H9 (cell line): ENCODE measurements around the gene TAPBPL. TPM values are rescaled to one million over a fixed set of nuclear protein-coding genes. Genes with fewer than 3 reads are reported as not detected.

Experiments
- DNase-seq: peaks from one replicate; pipeline ENCODE4 v3.0.0-alpha.2; 2017
- H2AFZ ChIP-seq: one replicate; pipeline ENCODE4 v1.6.1; 2013; ENCODE audit warnings: mild to moderate bottlenecking, low read length, control low read depth, moderate library complexity
- H2AK5ac ChIP-seq: 2 replicates; pipeline ENCODE4 v1.6.1; 2013; ENCODE audit warnings: low read length, control low read depth, mixed read lengths; ENCODE audit not compliant: insufficient read length
- H2BK120ac ChIP-seq: one replicate; pipeline ENCODE4 v1.6.1; 2013; ENCODE audit warnings: low read depth, mild to moderate bottlenecking, low read length, control low read depth, inconsistent platforms; ENCODE audit not compliant: poor library complexity, severe bottlenecking
- H2BK12ac ChIP-seq: 2 replicates; pipeline ENCODE4 v1.6.1; 2013; ENCODE audit warnings: low read length, control low read depth, mixed read lengths, low read depth; ENCODE audit not compliant: insufficient read length
- H2BK15ac ChIP-seq: 2 replicates; pipeline ENCODE4 v1.6.1; 2013; ENCODE audit warnings: low read depth, low read length, control low read depth
- H2BK20ac ChIP-seq: one replicate; pipeline ENCODE4 v1.6.1; 2013; ENCODE audit warnings: low read depth, mild to moderate bottlenecking, low read length, control low read depth, inconsistent platforms; ENCODE audit not compliant: poor library complexity, severe bottlenecking
- H2BK5ac ChIP-seq: 2 replicates; pipeline ENCODE4 v1.6.1; 2013; ENCODE audit warnings: low read length, control low read depth, mixed read lengths; ENCODE audit not compliant: insufficient read length
- H3K14ac ChIP-seq: 2 replicates; pipeline ENCODE4 v1.6.1; 2013; ENCODE audit warnings: low read length, control low read depth; ENCODE audit not compliant: insufficient read depth
- H3K18ac ChIP-seq: 2 replicates; pipeline ENCODE4 v1.6.1; 2013; ENCODE audit warnings: low read depth, mild to moderate bottlenecking, mixed read lengths, low read length, control low read depth; ENCODE audit not compliant: insufficient read length
- H3K23ac ChIP-seq: 2 replicates; pipeline ENCODE4 v1.6.1; 2013; ENCODE audit warnings: low read length, control low read depth, mixed read lengths, low read depth; ENCODE audit not compliant: insufficient read length
- H3K23me2 ChIP-seq: 2 replicates; pipeline ENCODE4 v1.6.1; 2013; ENCODE audit warnings: low read depth, mild to moderate bottlenecking, mixed read lengths, low read length, control low read depth; ENCODE audit not compliant: insufficient read length, poor library complexity, severe bottlenecking
- H3K27ac ChIP-seq: 2 replicates; pipeline ENCODE4 v1.5.1; 2013; ENCODE audit warnings: low read length, control low read depth, mixed read lengths, low read depth; ENCODE audit not compliant: insufficient read length
- H3K27me3 ChIP-seq: 2 replicates; pipeline ENCODE4 v1.6.1; 2013; ENCODE audit warnings: low read length, control low read depth, inconsistent platforms; ENCODE audit not compliant: insufficient read depth
- H3K4ac ChIP-seq: 2 replicates; pipeline ENCODE4 v1.6.1; 2013; ENCODE audit warnings: low read depth, mild to moderate bottlenecking, control low read depth, inconsistent platforms, low read length, moderate library complexity
- H3K4me1 ChIP-seq: 2 replicates; pipeline ENCODE4 v1.6.1; 2013; ENCODE audit warnings: low read length, control low read depth, inconsistent platforms; ENCODE audit not compliant: insufficient read depth
- H3K4me2 ChIP-seq: 2 replicates; pipeline ENCODE4 v1.6.1; 2013; ENCODE audit warnings: low read length, control low read depth, mixed read lengths; ENCODE audit not compliant: insufficient read length, insufficient read depth
- H3K56ac ChIP-seq: 2 replicates; pipeline ENCODE4 v1.6.1; 2013; ENCODE audit warnings: low read depth, mild to moderate bottlenecking, mixed read lengths, low read length, control low read depth; ENCODE audit not compliant: insufficient read length
- H3K79me1 ChIP-seq: 2 replicates; pipeline ENCODE4 v1.6.1; 2013; ENCODE audit warnings: low read depth, mild to moderate bottlenecking, moderate library complexity, low read length, control low read depth, inconsistent platforms; ENCODE audit not compliant: insufficient read depth, poor library complexity, severe bottlenecking
- H3K79me2 ChIP-seq: 2 replicates; pipeline ENCODE4 v1.6.1; 2013; ENCODE audit warnings: low read length, control low read depth, inconsistent platforms; ENCODE audit not compliant: insufficient read depth
- H3K9ac ChIP-seq: 2 replicates; pipeline ENCODE4 v1.6.1; 2013; ENCODE audit warnings: low read length, control low read depth, mixed read lengths; ENCODE audit not compliant: insufficient read length; ENCODE audit errors: extremely low read depth
- H3K9me3 ChIP-seq: one replicate; pipeline ENCODE4 v1.6.1; 2013; ENCODE audit warnings: low read depth, low read length, inconsistent platforms; ENCODE audit not compliant: control insufficient read depth
- H3T11ph ChIP-seq: one replicate; pipeline ENCODE4 v1.6.1; 2013; ENCODE audit warnings: mild to moderate bottlenecking, low read length, control low read depth, inconsistent platforms
- H4K20me1 ChIP-seq: one replicate; pipeline ENCODE4 v1.6.1; 2013; ENCODE audit not compliant: control insufficient read depth, insufficient read length, insufficient read depth
- H4K5ac ChIP-seq: 2 replicates; pipeline ENCODE4 v1.6.1; 2013; ENCODE audit warnings: low read depth, mild to moderate bottlenecking, mixed read lengths, low read length, control low read depth; ENCODE audit not compliant: insufficient read length
- H4K8ac ChIP-seq: replicated peaks from 2 replicates; pipeline ENCODE4 v1.6.1; 2013; ENCODE audit warnings: low read length, control low read depth, mixed read lengths, low read depth; ENCODE audit not compliant: insufficient read length
- H4K91ac ChIP-seq: 2 replicates; pipeline ENCODE4 v1.6.1; 2013; ENCODE audit warnings: low read depth, mild to moderate bottlenecking, moderate library complexity, mixed read lengths, low read length, control low read depth; ENCODE audit not compliant: insufficient read length
- H3K27ac Mint-ChIP-seq, 3 experiments: 2 replicates in 2 of 3; 3 replicates in 1 of 3; pipeline ENCODE4 v1.8.0; 2020 to 2021; ENCODE audit warnings: mixed read lengths in 3 of 3, mild to moderate bottlenecking in 1 of 3, moderate library complexity in 1 of 3
- H3K27me3 Mint-ChIP-seq: 2 replicates; pipeline ENCODE4 v1.8.0; 2021; ENCODE audit warnings: low read depth, mild to moderate bottlenecking, moderate library complexity, mixed read lengths
- H3K36me3 Mint-ChIP-seq, 3 experiments: 2 replicates in 2 of 3; 3 replicates in 1 of 3; pipeline ENCODE4 v1.8.0; 2020 to 2021; ENCODE audit warnings: low read depth in 3 of 3, mixed read lengths in 3 of 3; ENCODE audit not compliant: insufficient read depth in 1 of 3
- H3K4me1 Mint-ChIP-seq, 2 experiments: 2 replicates each; pipeline ENCODE4 v1.8.0; 2020; ENCODE audit warnings: mixed read lengths in 2 of 2
- H3K4me3 Mint-ChIP-seq, 2 experiments: 2 replicates in 1 of 2; 3 replicates in 1 of 2; pipeline ENCODE4 v1.8.0; 2020 to 2021; ENCODE audit warnings: mild to moderate bottlenecking in 2 of 2, mixed read lengths in 2 of 2, moderate library complexity in 1 of 2
- H3K9me3 Mint-ChIP-seq, 2 experiments: 2 replicates in 1 of 2; 3 replicates in 1 of 2; pipeline ENCODE4 v1.8.0; 2020; ENCODE audit warnings: mild to moderate bottlenecking in 2 of 2, mixed read lengths in 2 of 2, moderate library complexity in 1 of 2
- CTCF ChIP-seq: fragments of 200-600 bp; sonication (generic); conservative IDR thresholded peaks from 3 replicates; pipeline ENCODE4 v1.8.0; 2021; ENCODE audit warnings: antibody characterized with exemption, mild to moderate bottlenecking
- WGBS: extraction: QIAGEN DNeasy Blood & Tissue Kit; methylation state at CpG from one replicate; pipeline ENCODE4 v1.1.7; 2013; ENCODE audit warnings: missing lambda C conversion rate, low lambda C conversion rate, mixed read lengths; ENCODE audit not compliant: insufficient read length; ENCODE audit errors: extremely low coverage; 5-methylcytosine and 5-hydroxymethylcytosine counted together
- total RNA-seq: library from RNA; stranded (reverse); gene quantifications from 2 replicates; pipeline ENCODE4 v1.2.1, GENCODE V29; 2021

Gene TAPBPL
- total RNA-seq, 1 experiment from 2014 or later = 1.4 TPM

- Histone ChIP-seq H3K4ac (no peak overlapping the region), H2BK15ac (no peak overlapping the region), H3K23me2 (no peaks in the 10 kb centered on the region), H2AFZ (no peak overlapping the region), H3K18ac (no peak overlapping the region), H3T11ph (no peak overlapping the region), H3K9ac (no peak overlapping the region), H3K56ac (no peak overlapping the region), H2BK120ac (no peak overlapping the region), H2BK5ac (no peak overlapping the region), H4K91ac (no peak overlapping the region), H2BK12ac (no peak overlapping the region), H3K4me1 (no peaks in the 10 kb centered on the region; the same call in 1 of the 2 replicates), H4K8ac (no peak overlapping the region), H3K4me2 (no peak overlapping the region), H3K9me3 (no peaks in the 10 kb centered on the region), H3K14ac (no peak overlapping the region), H4K20me1 (no peaks in the 10 kb centered on the region), H2AK5ac (no peak overlapping the region), H3K27ac (no peak overlapping the region), H3K79me1 (no peaks in the 10 kb centered on the region), H4K5ac (no peak overlapping the region), H3K27me3 (no peaks in the 10 kb centered on the region), H3K79me2 (no peaks in the 10 kb centered on the region), H2BK20ac (no peak overlapping the region), H3K23ac (no peak overlapping the region)
- no peak for TF ChIP-seq CTCF
- no peak overlapping the region for H3K4me3 Mint-ChIP-seq
- H3K9me3 Mint-ChIP-seq = no peaks in the 10 kb centered on the region
- no peaks in the 10 kb centered on the region for H3K36me3 Mint-ChIP-seq
- H3K27ac Mint-ChIP-seq = no peak overlapping the region
- peaks cover 5 to 12% of the 10 kb centered on the region in 2 experiments for H3K4me1 Mint-ChIP-seq
- H3K27me3 Mint-ChIP-seq = peaks cover 2% of the 10 kb centered on the region
- no CpG with 5 or more reads among the region's 3 CpGs for WGBS
- DNase-seq = no peak
These were observed 23.5 kb upstream of the TAPBPL start for GRCh38 chr12:6428326-6428725.
